Measurements from ENCODE around the gene LBX2. TPM values are rescaled to one million over a fixed set of nuclear protein-coding genes. Genes with fewer than 3 reads are reported as not detected.

LBX2 gene
- total and polyA plus RNA-seq, 2 experiments from 2014 or later, result 0.24 to 0.57 TPM

DNA sequence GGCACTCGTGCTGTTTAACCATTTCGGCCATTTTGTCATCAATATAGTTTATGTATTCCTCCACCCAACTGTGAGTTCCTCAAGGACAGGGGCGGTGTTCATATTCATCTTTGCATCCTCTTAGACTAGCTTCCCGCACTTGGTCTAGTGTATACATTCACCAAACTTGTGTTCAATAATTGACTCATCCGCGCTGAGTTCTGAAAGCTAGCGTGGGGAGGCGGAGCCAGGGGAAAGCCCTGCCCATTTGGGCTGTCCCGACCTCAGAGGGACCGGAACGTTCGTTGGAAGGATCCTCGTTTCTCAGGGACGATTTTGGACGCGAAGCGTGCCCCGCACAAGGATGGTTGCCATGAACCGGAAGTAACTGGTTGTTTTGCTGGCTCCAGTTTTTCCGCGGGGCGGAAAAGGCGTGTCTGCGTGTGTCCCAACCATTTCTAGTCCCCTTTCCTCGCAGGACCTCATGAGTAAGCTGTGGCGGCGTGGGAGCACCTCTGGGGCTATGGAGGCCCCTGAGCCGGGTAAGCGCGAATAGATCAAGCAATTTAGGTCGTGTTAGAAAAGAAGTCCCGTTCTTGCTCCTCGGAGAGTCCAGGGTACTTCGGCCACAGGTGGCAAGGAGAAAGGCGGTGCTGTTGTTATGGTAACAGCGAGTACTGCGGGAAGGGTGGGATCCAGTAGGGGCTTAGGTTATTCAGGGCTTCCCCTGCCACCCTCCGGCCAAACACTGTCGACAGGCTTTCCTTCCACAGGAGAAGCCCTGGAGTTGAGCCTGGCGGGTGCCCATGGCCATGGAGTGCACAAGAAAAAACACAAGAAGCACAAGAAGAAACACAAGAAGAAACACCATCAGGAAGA lies 44.5 kb downstream of the LBX2 start, which contains the start of gene INO80B:
Gene INO80B (plus strand): TSS at position 434 of the 858 bp plus-strand sequence. CDS start 30 bp downstream, at position 464.
- peak within 1 kb of the TSS; percentile 84 for H3K4me3 ChIP-seq
- Mint-ChIP-seq H3K27ac (peak within 1 kb of the TSS; percentile 89), H3K4me3 (peak within 1 kb of the TSS; percentile 94), H3K36me3 (ENCODE audit: low read depth) (no peaks in the 10 kb centered on the region; the same call in 1 of the 3 replicates), H3K27me3 (ENCODE audit: insufficient read depth, low read depth, poor library complexity) (peaks cover 24% of the 10 kb centered on the region), H3K9me3 (no peaks in the 10 kb centered on the region; the same call in 1 of the 3 replicates), H3K4me1 (peaks cover 28% of the 10 kb centered on the region)
- ATAC-seq (peak; percentile 19), DNase-seq (ENCODE audit: low spot score) (peak; percentile 98)
- H3K27ac ChIP-seq (ENCODE audit: low read depth), result no peak within 1 kb of the TSS
- peaks cover 9% of the 10 kb centered on the region for H3F3A ChIP-seq (replicated peaks; ENCODE audit: low read depth)
- no peaks in the 10 kb centered on the region for H4K20me1 ChIP-seq (replicated peaks; ENCODE audit: insufficient read depth)
- H3K27me3 ChIP-seq (ENCODE audit: insufficient read depth), result no peaks in the 10 kb centered on the region
- TF ChIP-seq ZNF114 (CRISPR knock-in tag; IDR thresholded peaks at IDR 0.05) (no peak), POLR2AphosphoS5 (IDR thresholded peaks at IDR 0.05; ENCODE audit: low read depth) (peak; percentile 84), CREB1 (CRISPR knock-in tag; IDR thresholded peaks at IDR 0.05; ENCODE audit: low read depth) (peak; percentile 77), STAT1 (IDR thresholded peaks at IDR 0.05; ENCODE audit: unreplicated experiment) (no peak)
- TF ChIP-seq, protein P1, sequence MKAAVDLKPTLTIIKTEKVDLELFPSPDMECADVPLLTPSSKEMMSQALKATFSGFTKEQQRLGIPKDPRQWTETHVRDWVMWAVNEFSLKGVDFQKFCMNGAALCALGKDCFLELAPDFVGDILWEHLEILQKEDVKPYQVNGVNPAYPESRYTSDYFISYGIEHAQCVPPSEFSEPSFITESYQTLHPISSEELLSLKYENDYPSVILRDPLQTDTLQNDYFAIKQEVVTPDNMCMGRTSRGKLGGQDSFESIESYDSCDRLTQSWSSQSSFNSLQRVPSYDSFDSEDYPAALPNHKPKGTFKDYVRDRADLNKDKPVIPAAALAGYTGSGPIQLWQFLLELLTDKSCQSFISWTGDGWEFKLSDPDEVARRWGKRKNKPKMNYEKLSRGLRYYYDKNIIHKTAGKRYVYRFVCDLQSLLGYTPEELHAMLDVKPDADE (IDR thresholded peaks at IDR 0.05), result peak; percentile 95
- TF ChIP-seq, protein P2, sequence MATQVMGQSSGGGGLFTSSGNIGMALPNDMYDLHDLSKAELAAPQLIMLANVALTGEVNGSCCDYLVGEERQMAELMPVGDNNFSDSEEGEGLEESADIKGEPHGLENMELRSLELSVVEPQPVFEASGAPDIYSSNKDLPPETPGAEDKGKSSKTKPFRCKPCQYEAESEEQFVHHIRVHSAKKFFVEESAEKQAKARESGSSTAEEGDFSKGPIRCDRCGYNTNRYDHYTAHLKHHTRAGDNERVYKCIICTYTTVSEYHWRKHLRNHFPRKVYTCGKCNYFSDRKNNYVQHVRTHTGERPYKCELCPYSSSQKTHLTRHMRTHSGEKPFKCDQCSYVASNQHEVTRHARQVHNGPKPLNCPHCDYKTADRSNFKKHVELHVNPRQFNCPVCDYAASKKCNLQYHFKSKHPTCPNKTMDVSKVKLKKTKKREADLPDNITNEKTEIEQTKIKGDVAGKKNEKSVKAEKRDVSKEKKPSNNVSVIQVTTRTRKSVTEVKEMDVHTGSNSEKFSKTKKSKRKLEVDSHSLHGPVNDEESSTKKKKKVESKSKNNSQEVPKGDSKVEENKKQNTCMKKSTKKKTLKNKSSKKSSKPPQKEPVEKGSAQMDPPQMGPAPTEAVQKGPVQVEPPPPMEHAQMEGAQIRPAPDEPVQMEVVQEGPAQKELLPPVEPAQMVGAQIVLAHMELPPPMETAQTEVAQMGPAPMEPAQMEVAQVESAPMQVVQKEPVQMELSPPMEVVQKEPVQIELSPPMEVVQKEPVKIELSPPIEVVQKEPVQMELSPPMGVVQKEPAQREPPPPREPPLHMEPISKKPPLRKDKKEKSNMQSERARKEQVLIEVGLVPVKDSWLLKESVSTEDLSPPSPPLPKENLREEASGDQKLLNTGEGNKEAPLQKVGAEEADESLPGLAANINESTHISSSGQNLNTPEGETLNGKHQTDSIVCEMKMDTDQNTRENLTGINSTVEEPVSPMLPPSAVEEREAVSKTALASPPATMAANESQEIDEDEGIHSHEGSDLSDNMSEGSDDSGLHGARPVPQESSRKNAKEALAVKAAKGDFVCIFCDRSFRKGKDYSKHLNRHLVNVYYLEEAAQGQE (IDR thresholded peaks at IDR 0.05; ENCODE audit: unreplicated experiment), result no peak
- H3K9me2 ChIP-seq (ENCODE audit: insufficient read depth), result no peaks in the 10 kb centered on the region
- no peaks in the 10 kb centered on the region for H3K36me3 ChIP-seq (ENCODE audit: insufficient read depth)
- peaks cover 5% of the 10 kb centered on the region for H3K79me2 ChIP-seq (replicated peaks; ENCODE audit: insufficient read depth)
- peak within 1 kb of the TSS; percentile 56 for H2AFZ ChIP-seq
- H3K4me2 ChIP-seq, result peak within 1 kb of the TSS; percentile 88
- peaks cover 17% of the 10 kb centered on the region for H3K4me1 ChIP-seq (ENCODE audit: insufficient read depth)

DNA sequence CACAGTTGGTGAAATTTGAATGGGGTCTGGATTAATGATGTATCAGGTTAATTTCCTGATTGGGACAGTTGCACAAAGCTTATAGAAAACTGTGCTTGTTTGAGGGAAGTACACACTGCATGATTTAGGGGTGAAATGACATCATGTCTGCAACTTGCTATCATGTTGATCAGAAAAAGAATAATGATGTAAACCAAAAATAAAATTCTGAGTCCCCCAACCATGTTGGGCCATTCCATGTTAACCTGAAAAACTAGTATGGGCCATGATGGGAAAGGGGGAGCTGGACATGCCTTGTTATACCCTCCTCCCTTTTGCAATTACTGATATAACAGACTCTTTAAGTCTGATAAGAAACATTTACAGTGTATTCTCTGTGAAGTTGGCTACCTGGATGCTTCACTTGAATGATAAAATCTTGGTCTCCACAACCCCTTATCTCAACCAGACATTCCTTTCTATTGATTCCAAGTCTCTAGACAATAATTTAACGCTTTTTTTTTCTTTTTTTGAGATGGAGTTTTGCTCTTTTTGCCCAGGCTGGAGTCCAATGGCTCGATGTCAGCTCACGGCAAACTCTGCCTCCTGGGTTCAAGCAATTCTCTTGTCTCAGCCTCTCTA lies 48.7 kb downstream of the LBX2 start:
- H3K36me3 Mint-ChIP-seq (ENCODE audit: low read depth), result no peaks in the 10 kb centered on the region
- H3K9me3 Mint-ChIP-seq, result no peaks in the 10 kb centered on the region; the same call in 2 of the 3 replicates
- H3K9me2 ChIP-seq (ENCODE audit: insufficient read depth), result no peaks in the 10 kb centered on the region
- H2AFZ ChIP-seq, result no peak overlapping the region
- H3K27ac ChIP-seq (ENCODE audit: low read depth), result no peak overlapping the region
- no peaks in the 10 kb centered on the region for H3K36me3 ChIP-seq (ENCODE audit: insufficient read depth)
- H3K27ac Mint-ChIP-seq, result no peak overlapping the region
- no peak overlapping the region for H3K4me2 ChIP-seq
- no peak overlapping the region for H3K4me3 ChIP-seq
- H3K4me1 ChIP-seq (ENCODE audit: insufficient read depth), result peaks cover 4% of the 10 kb centered on the region; the same call in 1 of the 2 replicates
- H3K4me1 Mint-ChIP-seq, result peaks cover 6% of the 10 kb centered on the region
- DNase-seq (ENCODE audit: low spot score) (no peak), ATAC-seq (no peak)
- peaks cover 9% of the 10 kb centered on the region; the same call in 1 of the 2 replicates for H3F3A ChIP-seq (replicated peaks; ENCODE audit: low read depth)
- H3K27me3 ChIP-seq (ENCODE audit: insufficient read depth), result no peaks in the 10 kb centered on the region
- no peaks in the 10 kb centered on the region; the same call in 1 of the 2 replicates for H3K79me2 ChIP-seq (replicated peaks; ENCODE audit: insufficient read depth)
- peaks cover 10% of the 10 kb centered on the region for H3K27me3 Mint-ChIP-seq (ENCODE audit: insufficient read depth, low read depth, poor library complexity)
- H3K4me3 Mint-ChIP-seq, result no peak overlapping the region
- no peaks in the 10 kb centered on the region for H4K20me1 ChIP-seq (replicated peaks; ENCODE audit: insufficient read depth)
- TF ChIP-seq CREB1 (CRISPR knock-in tag; IDR thresholded peaks at IDR 0.05; ENCODE audit: low read depth) (no peak), ZNF114 (CRISPR knock-in tag; IDR thresholded peaks at IDR 0.05) (no peak), NANOG (IDR thresholded peaks at IDR 0.05; ENCODE audit: borderline replicate concordance) (no peak), POLR2AphosphoS5 (IDR thresholded peaks at IDR 0.05; ENCODE audit: low read depth) (no peak), STAT1 (IDR thresholded peaks at IDR 0.05; ENCODE audit: unreplicated experiment) (no peak), EZH2phosphoT487 (IDR thresholded peaks at IDR 0.05; ENCODE audit: unreplicated experiment) (no peak)
- TF ChIP-seq, protein P3, sequence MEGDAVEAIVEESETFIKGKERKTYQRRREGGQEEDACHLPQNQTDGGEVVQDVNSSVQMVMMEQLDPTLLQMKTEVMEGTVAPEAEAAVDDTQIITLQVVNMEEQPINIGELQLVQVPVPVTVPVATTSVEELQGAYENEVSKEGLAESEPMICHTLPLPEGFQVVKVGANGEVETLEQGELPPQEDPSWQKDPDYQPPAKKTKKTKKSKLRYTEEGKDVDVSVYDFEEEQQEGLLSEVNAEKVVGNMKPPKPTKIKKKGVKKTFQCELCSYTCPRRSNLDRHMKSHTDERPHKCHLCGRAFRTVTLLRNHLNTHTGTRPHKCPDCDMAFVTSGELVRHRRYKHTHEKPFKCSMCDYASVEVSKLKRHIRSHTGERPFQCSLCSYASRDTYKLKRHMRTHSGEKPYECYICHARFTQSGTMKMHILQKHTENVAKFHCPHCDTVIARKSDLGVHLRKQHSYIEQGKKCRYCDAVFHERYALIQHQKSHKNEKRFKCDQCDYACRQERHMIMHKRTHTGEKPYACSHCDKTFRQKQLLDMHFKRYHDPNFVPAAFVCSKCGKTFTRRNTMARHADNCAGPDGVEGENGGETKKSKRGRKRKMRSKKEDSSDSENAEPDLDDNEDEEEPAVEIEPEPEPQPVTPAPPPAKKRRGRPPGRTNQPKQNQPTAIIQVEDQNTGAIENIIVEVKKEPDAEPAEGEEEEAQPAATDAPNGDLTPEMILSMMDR (conservative IDR thresholded peaks at IDR 0.05; ENCODE audit: low read depth in 2 of 2), result no peak
- TF ChIP-seq, protein P2 (IDR thresholded peaks at IDR 0.05; ENCODE audit: unreplicated experiment), result no peak
